ENCODE data around the gene ISOC2.

GRCh38 chr19:55408533-55408872 is 52.9 kb downstream of the ISOC2 start:
- TF ChIP-seq, protein P1, sequence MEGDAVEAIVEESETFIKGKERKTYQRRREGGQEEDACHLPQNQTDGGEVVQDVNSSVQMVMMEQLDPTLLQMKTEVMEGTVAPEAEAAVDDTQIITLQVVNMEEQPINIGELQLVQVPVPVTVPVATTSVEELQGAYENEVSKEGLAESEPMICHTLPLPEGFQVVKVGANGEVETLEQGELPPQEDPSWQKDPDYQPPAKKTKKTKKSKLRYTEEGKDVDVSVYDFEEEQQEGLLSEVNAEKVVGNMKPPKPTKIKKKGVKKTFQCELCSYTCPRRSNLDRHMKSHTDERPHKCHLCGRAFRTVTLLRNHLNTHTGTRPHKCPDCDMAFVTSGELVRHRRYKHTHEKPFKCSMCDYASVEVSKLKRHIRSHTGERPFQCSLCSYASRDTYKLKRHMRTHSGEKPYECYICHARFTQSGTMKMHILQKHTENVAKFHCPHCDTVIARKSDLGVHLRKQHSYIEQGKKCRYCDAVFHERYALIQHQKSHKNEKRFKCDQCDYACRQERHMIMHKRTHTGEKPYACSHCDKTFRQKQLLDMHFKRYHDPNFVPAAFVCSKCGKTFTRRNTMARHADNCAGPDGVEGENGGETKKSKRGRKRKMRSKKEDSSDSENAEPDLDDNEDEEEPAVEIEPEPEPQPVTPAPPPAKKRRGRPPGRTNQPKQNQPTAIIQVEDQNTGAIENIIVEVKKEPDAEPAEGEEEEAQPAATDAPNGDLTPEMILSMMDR (IDR thresholded peaks at IDR 0.05; ENCODE audit: extremely low read depth in 1 of 2, insufficient read depth in 1 of 2, low read depth in 1 of 2, low read length in 2 of 2) = no peak
- TF ChIP-seq EZH2 (IDR thresholded peaks at IDR 0.05; ENCODE audit: borderline replicate concordance, low read depth, low read length, severe bottlenecking) (no peak), MYC (IDR thresholded peaks at IDR 0.05; ENCODE audit: low read depth, low read length) (no peak), POLR2A (IDR thresholded peaks at IDR 0.05; ENCODE audit: low read depth, low read length) (no peak), GATA2 (IDR thresholded peaks at IDR 0.05; ENCODE audit: insufficient read depth, insufficient read length, low read depth, low read length) (no peak)
